Ascending aorta (tissue), 2 donors: ENCODE data around the gene ZNF660. TPM values are rescaled to one million over a fixed set of nuclear protein-coding genes. Genes with fewer than 3 reads are reported as not detected.
"Not testable (repeated sequence)": the region's sequence is repeated elsewhere in the genome, so short reads cannot be mapped to it uniquely, and the experiment has no call there.

ENCODE experiments used
- DNase-seq, 2 donors: peaks; one replicate each; pipeline ENCODE4 v3.0.0-alpha.2; 2019; ENCODE audit warnings: low spot score in 2 of 2
- H3K27ac ChIP-seq, 2 donors: fragments of 200-600 bp; sonication (generic); one replicate each; pipeline ENCODE4 v1.5.1; 2016 to 2017; ENCODE audit warnings: mild to moderate bottlenecking in 1 of 2
- H3K27me3 ChIP-seq: fragments of 200-600 bp; sonication (generic); one replicate; pipeline ENCODE4 v1.5.1; 2017
- H3K36me3 ChIP-seq, 2 donors: fragments of 200-600 bp; sonication (generic); one replicate each; pipeline ENCODE4 v1.5.1; 2016
- H3K4me1 ChIP-seq, 2 donors: fragments of 200-600 bp; sonication (generic); one replicate each; pipeline ENCODE4 v1.5.1; 2016 to 2017; ENCODE audit warnings: mild to moderate bottlenecking in 1 of 2
- H3K4me3 ChIP-seq, 2 donors: fragments of 200-600 bp; sonication (generic); one replicate each; pipeline ENCODE4 v1.5.1; 2016 to 2017; ENCODE audit warnings: mild to moderate bottlenecking in 1 of 2
- H3K9me3 ChIP-seq, 2 donors: fragments of 200-600 bp; sonication (generic); one replicate each; pipeline ENCODE4 v1.5.1; 2016
- intact Hi-C: fragments of 100-400 bp; cut with DNase I; formaldehyde crosslinking; loops from one replicate; pipeline ENCODE4 v1.15.1; 2023
- total RNA-seq: library from RNA; depleted of rRNA; stranded (reverse); fragments of >200 nt; gene quantifications from one replicate; pipeline ENCODE4 v1.1.0, GENCODE V29; 2016
- TF ChIP-seq, protein P1 (sequence below), 3 experiments: fragments of 200-600 bp in 2 of 3; fragments of 450-650 bp in 1 of 3; sonication (generic) in 2 of 3; IDR thresholded peaks; one replicate each; pipeline ENCODE4 v1.5.1; 2016 to 2019; ENCODE audit warnings: antibody characterized with exemption in 3 of 3, mild to moderate bottlenecking in 1 of 3, moderate library complexity in 1 of 3

ZNF660 gene
- 0.43 TPM for total RNA-seq

DNA sequence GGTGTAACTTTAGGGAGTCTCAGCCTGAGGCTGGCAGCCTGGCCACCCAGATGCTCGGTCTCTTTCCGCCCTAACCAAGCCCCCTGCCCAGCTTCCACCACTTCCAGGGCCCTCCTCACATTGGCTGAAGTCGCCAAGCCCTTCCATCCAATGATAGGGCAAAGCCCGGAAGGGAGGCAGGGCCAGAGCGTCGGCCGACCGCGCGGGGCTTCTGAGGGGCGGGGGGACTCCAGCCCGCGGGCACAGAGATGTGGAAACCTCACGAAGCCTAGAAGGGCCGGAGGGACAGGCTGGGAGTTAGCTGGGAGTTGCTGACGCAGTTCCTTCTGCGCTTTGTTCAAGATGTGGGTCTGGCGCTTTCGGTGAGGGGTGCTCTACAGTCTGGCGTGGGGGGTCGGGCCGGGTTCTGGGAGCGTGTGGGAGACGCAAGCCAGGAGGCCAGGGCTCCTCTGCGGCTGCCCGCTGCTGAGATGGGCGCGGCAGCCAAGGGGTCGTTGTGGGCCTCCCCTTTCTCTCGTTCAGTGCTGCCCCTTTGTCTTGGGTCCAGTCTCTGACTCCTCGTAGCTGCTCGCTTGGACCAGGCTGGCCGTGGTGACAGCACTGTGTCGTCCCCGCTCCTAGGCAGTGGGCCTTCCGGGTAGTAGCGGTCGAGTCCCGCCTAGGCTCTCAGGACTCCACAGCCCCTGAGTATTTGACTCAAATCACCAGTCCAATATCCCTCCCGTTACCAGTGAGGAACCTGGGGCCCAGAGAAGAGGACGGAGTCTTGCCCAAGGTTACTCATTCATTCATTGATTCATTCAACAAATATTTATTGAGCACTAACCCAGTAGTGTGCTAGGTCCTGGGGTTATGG is at the start of gene ZNF660:
Gene ZNF660 (plus strand): TSS at position 319 of the 856 bp plus-strand sequence. CDS start 9,230 bp downstream, outside the sequence.
- no peaks in the 10 kb centered on the region for H3K27me3 ChIP-seq
- intact Hi-C loops = loop anchor here (2.0 kb wide), 1 partner anchor 40 kb away; the partner anchor contains the start of gene ZNF197
- peak within 1 kb of the TSS; percentile 74 to 86 for H3K27ac ChIP-seq
- TF ChIP-seq, protein P1, sequence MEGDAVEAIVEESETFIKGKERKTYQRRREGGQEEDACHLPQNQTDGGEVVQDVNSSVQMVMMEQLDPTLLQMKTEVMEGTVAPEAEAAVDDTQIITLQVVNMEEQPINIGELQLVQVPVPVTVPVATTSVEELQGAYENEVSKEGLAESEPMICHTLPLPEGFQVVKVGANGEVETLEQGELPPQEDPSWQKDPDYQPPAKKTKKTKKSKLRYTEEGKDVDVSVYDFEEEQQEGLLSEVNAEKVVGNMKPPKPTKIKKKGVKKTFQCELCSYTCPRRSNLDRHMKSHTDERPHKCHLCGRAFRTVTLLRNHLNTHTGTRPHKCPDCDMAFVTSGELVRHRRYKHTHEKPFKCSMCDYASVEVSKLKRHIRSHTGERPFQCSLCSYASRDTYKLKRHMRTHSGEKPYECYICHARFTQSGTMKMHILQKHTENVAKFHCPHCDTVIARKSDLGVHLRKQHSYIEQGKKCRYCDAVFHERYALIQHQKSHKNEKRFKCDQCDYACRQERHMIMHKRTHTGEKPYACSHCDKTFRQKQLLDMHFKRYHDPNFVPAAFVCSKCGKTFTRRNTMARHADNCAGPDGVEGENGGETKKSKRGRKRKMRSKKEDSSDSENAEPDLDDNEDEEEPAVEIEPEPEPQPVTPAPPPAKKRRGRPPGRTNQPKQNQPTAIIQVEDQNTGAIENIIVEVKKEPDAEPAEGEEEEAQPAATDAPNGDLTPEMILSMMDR (IDR thresholded peaks at IDR 0.05) = no peak
- H3K4me3 ChIP-seq = peak within 1 kb of the TSS; percentile 52 to 89
- H3K36me3 ChIP-seq = peaks cover 20 to 26% of the 10 kb centered on the region in 2 donors
- DNase-seq = peak in 1 of 2 donors; percentile 80
- peaks cover 0 to 19% of the 10 kb centered on the region in 2 donors for H3K9me3 ChIP-seq
- H3K4me1 ChIP-seq = no peaks in the 10 kb centered on the region

DNA sequence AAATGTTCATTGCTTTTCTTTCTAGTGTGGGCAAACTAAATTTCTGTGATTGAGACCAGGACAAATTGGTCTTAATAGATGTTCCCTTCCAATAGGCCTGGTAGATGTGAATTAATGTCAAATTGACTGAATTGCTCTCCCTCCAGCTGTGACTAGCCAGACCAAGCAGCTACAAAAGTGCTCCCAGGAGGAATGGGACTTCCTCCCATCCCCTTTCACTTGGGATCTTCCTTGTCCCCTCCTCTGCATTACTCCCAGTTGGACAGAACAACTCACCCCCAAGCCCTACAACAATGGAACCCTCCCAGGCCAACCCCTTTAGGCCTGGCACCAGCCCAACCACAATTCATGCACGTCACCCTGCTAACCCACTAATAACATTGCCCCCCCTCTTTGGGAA is 49.4 kb upstream of the ZNF660 start:
- DNase-seq = no peak
- TF ChIP-seq, protein P1 (IDR thresholded peaks at IDR 0.05) = no peak
- Histone ChIP-seq H3K27ac (no peak overlapping the region), H3K9me3 (no peaks in the 10 kb centered on the region), H3K27me3 (no peaks in the 10 kb centered on the region), H3K4me3 (no peak overlapping the region), H3K36me3 (no peaks in the 10 kb centered on the region), H3K4me1 (no peaks in the 10 kb centered on the region)
- intact Hi-C loops = loop anchor here (2.0 kb wide), 1 partner anchor 379 kb away; no protein-coding TSS in a partner anchor

DNA sequence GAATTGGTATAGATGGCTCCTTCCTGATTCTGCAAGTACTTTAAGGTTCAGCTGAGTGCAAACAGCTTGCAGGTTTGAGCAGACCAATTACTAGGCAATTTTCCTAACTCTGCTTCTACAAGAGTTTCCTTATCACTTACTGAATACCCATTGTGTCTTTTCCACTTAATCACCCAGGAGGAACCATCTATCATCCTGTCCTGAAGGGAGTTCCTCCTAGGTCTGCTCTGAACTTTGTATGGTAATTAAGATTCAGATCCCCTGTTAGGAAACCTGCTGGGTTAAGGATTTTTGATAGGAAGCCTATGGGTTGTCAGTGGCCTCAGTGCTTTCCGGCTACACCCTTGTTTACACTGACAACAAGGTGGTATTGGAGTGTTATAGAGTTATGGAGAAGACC is 40.0 kb upstream of the ZNF660 start:
- H3K4me3 ChIP-seq, H3K36me3 ChIP-seq, H3K27me3 ChIP-seq, intact Hi-C loops, DNase-seq, H3K9me3 ChIP-seq, H3K4me1 ChIP-seq, H3K27ac ChIP-seq: not testable (repeated sequence)

- Histone ChIP-seq H3K27ac (peak within 1 kb of the TSS; percentile 71 to 72), H3K36me3 (peaks cover 0 to 8% of the 10 kb centered on the region in 2 donors), H3K27me3 (no peaks in the 10 kb centered on the region), H3K9me3 (no peaks in the 10 kb centered on the region), H3K4me1 (peaks cover 0 to 14% of the 10 kb centered on the region in 2 donors), H3K4me3 (peak within 1 kb of the TSS; percentile 74 to 92)
- peak in 1 of 2 donors; percentile 75 for DNase-seq
- TF ChIP-seq, protein P1 (IDR thresholded peaks at IDR 0.05) = peak in 1 of 3 experiments; percentile 21
- intact Hi-C loops = no loop called here
Observed at GRCh38 chr3:44554626-44555592, 29.9 kb upstream of the ZNF660 start, which contains the start of gene ZKSCAN7. TSS of gene ZKSCAN7 (plus strand) at chr3:44555193. CDS start at chr3:44557048, 1,855 bp downstream.

- Histone ChIP-seq H3K4me1 (peaks cover 0 to 14% of the 10 kb centered on the region in 2 donors), H3K9me3 (no peaks in the 10 kb centered on the region), H3K27me3 (no peaks in the 10 kb centered on the region), H3K27ac (peak overlapping the region in 1 of 2 donors; percentile 71), H3K4me3 (peak overlapping the region; percentile 74 to 92), H3K36me3 (peaks cover 0 to 12% of the 10 kb centered on the region in 2 donors)
- TF ChIP-seq, protein P1 (IDR thresholded peaks at IDR 0.05) = no peak
- intact Hi-C loops = no loop called here
- DNase-seq = no peak
Observed at GRCh38 chr3:44555723-44556122, 29.0 kb upstream of the ZNF660 start.
